ENCODE data around the gene CEP83.

The CEP83 gene

DNA sequence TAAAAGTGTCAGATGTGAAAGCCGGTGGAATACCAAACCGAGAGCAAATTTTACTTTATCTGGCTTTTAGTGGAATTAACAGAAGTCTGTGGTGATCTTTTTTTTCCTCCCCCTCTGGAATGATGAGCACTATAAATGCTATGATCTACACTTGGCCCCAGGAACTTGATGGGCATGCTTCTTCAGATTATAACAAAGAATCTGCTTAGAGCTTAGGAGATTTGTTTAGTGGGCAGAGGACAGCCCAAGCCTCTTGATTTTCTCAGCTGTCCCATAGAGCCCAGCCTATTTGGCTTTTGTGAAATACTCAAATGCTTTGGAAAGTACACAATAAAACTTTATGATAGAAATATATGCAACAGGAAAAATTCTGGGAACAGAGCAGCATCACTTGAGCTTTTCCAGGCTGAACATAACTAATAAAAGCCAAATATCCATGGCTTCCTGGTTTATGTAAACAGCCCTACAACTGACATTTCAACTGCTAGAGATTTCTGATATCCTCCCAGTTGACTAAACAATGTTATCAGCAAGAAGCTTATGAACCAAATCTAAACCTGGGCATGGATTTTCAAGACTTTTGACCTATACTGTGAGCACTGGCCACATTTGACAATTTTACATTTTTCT lies 161.7 kb downstream of the CEP83 start:
- DNase-seq: no peak

DNA sequence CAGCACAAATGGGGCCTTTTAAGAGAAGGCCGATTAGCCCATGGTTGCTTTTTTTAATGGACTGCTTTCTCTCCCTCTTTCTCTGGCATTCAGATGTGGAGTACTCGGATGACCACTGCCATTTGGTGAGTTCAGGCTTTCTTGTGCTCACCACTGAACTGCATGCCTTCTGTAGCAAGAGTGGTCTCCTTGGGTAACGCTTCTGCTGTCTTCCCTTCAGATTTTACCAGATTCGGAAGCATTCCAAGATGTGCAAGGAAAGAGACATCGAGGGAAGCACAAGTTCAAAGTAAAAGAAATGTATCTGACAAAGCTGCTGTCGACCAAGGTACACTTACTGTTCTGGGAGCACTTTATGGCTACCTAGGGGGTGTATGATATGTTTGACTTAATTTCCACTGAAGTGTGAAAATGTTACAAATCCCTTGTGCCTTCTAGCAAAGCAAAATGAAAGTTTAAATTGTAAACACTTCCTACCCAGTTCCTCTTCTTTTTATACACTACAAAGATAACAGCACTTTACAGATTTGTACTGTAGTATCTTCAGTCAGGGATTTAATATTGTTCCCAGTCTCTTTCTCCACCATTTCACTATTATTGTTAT lies 162.5 kb downstream of the CEP83 start:
- no peak for DNase-seq

DNA sequence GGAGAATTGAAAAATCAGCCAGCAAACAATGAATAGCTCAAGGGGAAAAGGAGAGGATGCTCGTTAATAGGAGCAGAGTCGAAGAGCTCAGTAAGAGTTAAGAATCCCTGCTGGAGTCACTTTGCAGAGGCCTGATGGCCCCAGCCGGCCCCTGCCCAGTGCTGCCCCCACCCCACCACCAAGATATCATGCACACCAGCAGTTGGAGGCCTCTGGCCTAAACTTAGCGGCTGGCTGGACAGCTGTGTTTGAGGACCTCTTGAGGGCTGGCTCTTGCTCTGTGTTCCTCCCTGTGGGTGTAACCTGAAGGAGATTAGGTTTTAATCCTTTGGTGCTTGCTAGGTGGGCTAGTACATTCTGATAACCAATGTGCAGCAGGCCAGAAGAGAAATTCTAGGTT lies 169.3 kb downstream of the CEP83 start:
- no peak for DNase-seq

DNA sequence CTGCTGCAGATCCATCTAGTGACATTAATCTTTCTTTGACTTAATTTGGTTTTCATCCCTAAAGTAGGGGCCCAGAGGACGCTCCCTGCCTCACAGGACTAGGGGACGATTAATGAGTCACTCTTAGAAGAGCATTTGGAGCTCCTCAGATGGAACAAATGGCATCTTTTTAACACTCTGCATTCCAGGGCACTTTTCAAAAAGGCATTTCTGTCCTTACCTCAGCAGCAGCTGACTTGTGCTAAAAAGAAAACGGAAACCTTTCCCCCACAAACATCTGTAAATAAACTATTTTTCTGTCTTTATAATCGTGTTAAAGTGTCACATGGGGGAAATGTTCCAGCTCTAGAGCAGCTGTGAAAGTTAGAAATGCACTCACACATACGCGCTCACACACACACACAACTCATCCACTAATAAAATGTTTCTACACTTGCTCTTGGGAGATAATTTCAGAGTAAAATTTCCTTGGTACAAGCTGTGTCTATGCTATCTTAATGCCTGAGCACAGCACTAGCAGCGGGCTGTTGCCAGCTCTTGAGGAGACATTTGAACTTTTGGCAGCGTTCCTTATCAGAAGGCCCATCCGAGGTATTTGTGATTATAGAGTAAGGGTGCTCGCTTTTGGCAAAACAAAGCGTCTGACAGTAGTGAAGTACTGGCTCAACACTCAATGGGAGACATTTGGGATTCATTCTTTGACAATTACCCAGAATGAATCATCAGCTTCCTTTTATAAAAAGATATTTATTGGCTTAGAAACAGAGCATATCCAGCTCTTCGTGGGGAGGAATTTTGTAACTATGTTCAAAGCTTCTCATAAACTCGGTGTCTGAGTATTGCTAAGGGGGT lies 170.0 kb downstream of the CEP83 start:
- no peak for DNase-seq

DNA sequence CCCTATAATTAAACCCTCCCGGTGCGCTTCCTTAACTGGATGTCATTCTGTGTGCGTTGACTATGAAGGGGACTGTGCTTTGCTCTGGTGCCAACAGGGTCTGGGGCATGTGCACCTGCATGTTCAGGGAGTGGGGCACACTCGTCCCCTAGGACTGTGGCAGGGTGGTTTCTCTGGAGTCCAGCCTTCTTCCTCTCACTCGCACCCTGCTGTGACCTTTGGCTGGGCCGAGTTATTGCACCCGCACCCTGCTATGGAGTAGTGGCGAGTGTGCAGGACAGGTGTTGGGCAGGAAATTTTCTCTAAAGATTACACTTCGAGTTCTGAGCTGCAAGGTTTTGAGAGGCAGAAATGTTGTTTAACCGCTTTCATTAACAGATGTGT lies 172.4 kb downstream of the CEP83 start:
- peak; percentile 21 for DNase-seq

DNA sequence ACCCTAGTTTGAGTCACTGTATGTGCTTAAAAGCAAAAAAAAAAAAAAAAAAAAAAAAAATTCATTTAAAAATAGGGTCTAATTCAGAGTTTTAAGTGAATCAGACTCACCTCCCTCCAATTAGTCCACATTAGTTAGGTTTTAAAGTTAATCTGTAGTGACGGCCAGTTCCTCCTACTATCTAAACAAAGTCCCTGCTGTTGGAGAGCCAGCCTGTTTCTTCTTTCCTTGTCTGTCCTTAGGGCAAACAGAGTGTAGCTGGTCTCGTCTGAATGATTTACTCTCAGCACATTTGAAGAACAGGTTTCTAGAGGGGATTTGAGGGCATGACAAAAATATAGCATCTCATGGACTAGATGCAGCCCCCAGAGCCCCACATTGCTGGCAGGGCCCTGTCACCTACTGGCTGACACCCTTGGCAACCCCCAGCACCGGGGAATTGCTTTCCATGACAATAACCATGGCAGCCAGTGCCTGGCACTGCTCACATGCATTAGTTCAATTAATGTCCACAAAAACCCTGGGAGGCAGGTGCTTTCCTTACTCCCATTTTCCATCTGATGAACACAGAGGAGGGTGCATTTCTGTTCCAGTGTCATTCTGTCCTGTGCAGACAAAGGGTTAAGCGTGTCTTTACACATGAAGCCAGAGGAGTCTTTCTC lies 173.0 kb downstream of the CEP83 start:
- DNase-seq: no peak

DNA sequence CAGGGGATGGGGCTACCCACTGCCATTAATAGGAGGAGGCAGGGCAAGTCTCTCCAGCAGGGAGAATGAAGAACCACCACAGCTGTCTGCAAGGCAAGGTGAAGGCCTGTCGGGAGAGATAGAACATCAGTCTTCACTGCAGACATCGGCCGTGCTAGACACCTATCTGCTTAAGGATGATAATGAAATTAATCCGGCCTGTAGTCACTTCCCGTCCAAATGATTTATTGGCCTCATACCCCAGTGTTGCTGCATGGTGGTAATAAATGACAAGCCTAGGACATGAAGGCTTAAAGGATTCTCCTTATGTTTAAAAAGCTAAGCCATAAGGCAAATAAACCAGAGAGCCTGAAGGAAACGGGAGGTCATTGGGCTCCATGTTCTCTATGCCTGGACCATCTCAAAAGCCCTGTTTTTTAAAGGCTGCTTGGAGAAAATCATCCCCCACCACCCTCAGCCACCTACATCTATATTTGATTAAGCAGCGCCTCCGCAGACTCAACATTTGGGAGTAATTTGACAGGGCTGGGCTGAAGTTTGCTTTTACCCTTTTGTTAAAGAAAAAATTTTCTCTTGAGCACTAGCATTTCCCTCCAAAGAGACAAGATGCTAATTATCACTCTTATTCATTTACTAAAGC lies 173.6 kb downstream of the CEP83 start:
- no peak for DNase-seq

DNA sequence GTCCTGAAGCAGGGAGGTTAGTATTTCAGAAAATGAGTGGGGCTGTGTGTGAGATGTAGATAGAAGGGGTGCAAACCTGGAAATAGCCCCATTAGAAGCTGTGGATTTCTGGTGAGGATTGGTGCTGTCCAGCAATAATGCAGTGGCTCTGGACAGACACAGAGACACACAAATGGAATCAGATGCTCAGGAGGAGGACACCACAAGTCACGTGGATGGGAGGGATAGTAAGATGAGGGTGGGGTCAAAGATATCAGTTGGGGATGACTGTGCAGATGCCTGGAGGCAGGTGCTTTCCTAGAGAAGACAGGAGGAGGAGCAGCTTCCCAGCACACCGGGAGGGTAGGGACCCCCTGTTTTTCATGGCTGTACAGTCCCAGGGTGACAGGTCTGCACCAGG lies 174.8 kb downstream of the CEP83 start:
- DNase-seq: no peak

DNA sequence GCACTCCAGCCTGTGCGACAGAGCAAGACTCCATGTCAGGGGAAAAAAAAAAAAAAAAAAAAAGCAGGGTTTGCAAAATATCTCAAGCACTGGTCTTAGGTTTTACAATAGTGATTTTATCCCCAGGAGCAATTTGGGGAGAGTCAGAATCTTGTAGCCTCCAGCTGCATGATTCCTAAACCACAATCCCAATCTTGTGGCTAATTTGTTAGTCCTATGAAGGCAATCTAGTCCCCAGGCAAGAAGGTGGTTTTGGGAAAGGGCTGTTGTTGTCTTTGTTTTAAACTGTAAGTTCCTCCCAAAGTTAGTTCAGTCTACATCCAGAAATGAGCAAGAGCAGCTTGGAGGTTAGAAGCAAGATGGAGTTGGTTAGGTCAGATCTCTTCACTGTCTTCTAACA lies 175.6 kb downstream of the CEP83 start:
- DNase-seq: no peak

DNA sequence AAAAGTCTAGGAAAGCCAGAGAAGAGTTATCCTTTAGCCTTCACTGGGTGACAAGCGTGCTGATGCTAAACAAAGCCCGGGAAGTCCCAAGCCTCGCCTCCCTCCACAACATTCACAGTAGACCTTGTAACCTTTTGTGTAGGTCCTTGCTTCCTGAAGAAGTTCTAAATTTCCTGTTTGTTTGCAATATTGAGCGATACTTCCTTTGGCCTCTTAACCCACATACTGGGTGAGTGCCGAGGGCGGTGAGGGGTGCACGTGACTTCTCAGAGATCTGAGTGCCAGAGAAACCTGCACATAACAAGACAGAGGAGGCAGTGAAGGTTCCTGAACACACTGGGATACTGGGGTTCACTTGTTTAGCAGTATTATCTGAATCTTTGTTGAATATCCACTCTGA lies 177.0 kb downstream of the CEP83 start:
- no peak for DNase-seq

DNA sequence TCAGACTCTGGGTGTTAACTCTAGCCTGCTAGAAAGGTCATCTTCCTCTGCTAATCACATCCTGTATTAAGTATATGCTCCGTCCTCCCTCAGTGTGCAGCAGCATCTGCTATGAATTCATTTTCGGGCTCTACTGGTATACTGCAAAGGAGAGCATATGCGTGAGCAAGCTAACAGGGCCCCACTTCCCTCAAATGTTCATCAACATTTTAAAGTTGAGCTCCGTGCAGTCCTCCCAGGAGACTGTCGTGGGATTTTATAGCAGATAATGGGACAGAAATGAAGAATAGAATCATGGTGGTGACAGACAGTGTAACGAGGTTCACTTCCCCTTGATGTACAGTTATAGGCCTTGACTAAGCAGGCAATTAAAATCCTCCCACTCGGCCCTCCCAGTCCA lies 179.6 kb downstream of the CEP83 start:
- no peak for DNase-seq

DNA sequence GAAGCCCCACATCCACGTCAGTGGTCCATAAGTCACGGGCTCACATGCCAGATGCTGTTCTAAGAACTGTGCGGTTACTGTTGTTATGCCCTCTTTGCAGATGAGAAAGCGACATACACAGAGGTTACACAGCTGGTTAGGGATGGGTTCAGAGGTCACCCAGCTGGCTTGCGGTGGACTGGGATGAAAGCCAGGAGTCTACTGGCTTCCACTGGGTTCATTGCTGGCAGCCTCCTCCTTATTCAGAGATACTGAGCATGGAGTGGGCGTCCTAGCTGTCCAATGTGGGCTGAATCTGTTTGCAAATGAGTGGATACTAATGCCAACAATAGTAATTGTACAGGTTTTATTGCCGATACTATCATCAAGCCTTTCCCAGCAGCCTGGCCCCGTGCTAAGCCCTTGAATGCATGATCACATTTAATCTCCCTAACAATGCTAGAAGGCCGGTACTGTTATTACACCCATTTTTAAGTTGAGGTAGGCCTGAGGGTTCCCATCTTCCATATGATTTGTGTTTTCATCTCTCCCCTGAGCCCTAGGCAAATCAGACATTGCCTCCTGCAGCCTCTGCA lies 182.2 kb downstream of the CEP83 start:
- DNase-seq: no peak

DNA sequence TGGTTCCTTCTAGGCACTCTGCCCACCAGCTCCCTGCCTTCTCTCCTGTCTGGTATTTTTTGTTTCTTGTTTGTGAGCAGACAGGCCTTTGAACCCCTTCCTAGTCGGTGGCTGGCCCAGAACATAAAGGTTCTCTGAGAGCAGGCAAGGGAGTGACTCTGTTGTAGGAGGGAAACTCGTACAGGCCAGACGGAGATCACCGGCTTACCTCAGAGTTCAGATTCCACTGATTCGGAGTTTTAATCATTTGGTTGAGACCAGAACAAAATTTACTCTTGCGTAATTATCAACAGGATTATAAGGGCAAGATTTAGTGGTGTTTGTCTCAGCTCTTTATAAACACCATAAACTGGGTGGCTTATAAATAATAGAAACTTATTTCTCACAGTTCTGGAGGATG lies 182.9 kb downstream of the CEP83 start:
- DNase-seq: no peak

DNA sequence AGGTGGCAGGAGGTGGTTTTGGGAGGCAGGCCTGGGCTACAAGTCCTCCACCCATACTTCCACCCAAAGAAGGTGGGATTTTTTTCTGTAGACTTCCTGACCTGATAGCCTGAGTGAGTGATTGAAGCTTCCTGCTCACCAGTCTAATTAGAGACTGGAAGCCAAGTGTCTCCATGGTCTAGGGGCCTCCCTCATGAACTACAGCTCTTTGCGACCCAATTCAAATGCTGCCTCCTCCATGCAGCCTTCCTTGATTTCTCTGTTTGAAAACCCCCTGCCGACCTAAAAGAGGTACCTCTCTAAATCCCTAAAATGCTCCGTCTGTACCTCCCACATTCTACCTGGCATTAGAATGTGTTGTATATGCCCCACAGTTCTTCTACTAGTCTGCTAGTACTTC lies 186.4 kb downstream of the CEP83 start:
- DNase-seq: no peak

DNA sequence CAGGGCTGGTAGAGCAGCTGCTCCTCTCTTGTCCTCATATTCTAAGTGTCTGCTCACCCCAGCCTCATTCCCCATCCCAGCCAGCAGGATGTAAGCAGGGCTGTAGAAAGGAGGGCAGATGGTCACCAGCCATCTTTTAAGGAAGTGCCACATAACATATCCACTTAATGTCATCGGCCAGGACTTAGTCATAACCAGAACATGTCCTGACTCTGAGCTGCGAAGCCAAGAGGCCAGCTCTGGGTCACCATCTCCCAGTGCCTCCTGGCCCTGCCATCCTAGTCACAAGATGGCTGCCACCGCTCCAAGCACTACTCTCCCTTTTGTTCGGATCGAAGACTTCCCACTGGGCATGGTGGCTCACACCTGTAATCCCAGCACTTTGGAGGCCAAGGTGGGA lies 187.4 kb downstream of the CEP83 start:
- DNase-seq: no peak

DNA sequence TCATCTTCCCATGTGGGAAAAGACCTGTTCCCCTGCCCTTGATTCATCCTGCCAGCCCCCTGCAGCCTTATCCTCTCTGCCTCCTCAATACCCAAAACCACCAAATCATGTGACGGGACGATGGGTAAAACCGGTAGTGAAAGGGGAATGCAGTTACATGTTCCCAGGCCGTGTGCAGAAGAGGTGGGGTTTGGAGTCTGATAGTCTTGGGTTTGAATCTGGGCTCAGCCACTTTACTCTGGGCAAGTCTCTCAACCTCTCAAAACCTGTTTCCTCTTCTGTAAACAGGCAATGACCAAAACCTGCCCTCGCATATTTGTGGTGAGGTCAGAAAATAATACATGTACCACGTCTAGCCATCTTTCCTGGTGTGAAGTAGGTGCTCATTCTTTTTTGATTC lies 188.3 kb downstream of the CEP83 start:
- DNase-seq: no peak

DNA sequence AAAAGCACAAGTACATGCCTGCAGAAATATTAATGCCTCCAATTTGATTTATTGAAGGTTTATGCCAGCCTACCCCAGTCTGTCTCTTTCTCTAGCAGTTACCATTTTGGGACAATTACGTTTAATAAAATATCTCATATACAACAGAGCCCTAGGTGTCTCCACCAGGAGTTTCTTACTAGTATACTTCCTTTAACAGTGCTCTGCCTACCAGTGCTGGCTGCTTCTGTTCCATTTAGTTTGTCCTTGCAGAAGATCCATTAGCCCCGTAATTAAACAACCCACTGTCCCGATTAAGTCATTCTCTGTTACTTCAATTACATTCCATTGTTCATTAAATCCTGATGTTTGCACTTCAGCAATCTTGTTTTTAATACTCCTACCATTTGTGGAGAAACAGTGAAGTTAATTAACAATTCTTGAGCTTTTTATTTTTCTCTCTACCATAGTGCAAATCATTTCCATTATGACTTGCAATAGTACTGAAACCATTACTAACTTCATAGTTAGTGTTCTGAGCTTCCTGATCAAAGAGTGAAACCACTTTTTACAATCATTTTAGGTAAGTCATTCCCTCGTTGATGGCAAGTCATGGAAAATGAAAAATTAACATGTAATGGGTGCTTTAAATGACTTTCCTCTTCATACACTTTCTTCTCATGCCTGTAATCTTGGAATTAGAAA lies 190.2 kb downstream of the CEP83 start:
- DNase-seq: no peak

DNA sequence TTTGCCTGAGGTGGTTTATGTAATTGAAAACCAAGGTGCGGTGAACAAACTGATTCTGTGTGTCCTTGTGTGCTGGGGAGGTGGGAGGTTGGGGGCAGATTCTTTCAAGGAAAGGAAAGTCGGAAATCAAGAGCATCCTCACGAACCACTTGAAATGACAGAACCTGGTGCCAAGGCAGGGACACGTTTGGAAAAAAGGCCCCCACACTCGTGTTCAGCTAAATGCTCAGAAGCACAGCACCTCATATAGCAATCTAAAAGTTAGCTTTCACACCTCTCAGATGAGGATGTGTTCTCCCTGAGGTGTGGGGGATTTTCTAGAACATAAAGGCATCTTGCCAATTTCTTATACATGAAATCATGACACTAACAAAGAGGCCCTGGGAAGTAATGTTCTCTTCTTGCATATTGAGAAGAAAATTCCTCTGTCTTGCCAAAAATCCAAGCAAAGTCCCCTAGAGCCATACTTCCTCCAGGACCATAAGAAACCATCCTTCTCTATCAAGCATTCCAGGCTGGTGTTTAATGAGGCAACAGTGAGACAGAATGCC lies 191.7 kb downstream of the CEP83 start:
- DNase-seq: no peak

DNA sequence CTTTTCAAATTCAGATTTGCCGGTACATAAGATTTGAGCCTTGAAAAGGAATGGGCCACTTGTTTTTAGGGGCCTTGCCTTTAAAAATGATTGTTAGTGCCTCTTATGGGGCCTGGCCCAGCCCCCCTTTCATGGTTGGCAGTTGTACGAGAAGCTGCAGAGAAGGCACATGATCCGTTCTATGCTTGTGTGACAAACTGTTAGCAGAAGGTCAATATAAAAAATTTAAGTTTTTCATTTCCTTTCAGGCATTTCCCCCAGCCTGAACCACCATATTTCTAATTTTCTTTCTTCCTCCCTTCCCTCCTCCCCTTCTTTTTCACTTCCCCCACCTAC lies 192.2 kb downstream of the CEP83 start:
- DNase-seq: no peak

DNA sequence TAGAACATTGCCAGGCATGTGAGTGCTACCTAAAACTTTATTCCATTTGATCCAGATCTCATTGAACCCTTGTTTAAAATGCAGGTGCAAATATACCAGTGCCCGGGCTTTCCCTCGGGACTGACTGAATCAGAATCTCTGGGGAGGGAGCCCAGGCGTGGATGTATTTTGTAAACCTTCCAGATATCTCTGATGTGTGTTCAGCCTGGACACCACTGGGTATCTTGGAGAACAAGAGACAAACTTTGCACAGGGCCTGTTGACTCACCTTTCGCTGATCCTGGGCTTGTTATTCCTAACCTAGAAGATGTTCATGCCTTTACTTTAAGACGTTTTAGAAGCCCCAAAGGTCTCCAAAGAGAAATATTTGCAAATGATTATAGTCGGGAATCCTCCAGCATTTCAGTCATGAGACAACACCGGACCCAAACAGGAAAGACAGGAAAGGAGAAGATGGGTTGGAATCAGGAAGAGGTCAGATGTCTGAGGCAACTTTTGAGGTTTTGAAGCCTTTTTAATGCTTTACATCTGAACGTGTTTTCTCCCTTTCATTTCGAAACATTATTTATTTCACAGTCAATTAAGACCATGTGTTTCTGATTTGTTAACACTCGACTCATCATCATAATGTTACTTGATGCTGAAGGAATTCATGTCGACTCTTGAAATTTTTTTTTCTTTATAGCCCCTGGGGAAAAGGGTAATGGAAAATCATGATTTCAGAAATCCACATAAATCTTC lies 192.7 kb downstream of the CEP83 start:
- no peak for DNase-seq

DNA sequence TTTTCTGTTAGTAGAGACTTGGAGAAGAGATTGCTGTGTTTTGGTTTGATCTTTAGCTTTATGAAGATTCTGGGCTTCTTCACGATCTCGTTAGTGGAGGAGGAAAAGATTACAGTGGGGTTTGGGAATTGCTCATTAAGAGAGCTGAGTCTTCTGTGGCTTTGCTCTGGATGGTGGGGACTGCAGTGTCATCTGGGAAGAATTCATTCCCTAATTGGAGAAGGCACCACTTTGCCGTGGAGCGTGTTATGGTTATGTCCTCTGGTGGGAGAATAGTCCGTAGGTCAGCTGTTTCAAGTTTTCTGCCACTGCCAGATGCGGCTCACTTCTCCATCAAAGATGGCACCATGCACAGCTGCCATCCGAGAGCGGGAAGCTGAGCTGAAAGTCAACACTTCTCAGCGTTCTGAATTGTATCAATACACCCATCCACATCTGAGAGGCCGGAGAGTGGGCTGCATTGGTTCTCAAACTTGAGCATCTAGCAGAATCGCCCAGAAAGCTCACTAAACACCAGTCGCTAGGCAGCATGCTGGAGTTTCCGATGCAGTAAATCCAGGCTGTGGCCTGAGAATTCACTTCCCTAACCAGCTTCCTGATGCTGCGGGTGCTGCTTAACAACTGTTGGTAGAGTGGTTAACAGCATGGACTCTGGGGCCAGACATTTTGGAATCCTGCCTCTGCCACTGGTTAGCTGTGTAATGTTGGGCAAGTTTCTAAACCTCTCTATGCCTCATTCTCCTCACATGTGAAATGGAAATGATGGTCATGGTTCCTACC lies 193.5 kb downstream of the CEP83 start:
- DNase-seq: no peak
